Activated CD8-positive, alpha-beta memory T cell treated with anti-CD3 and anti-CD28 coated beads for 48 hours (primary cell): ENCODE data around the gene TBC1D26.
"Not testable (repeated sequence)": the region's sequence is repeated elsewhere in the genome, so short reads cannot be mapped to it uniquely, and the experiment has no call there.

Experiments used
- DNase-seq, 3 experiments: peaks; one replicate each; pipeline ENCODE4 v3.0.0-alpha.2; 2020; ENCODE audit warnings: low read depth in 2 of 3, low spot score in 2 of 3

Gene TBC1D26

DNA sequence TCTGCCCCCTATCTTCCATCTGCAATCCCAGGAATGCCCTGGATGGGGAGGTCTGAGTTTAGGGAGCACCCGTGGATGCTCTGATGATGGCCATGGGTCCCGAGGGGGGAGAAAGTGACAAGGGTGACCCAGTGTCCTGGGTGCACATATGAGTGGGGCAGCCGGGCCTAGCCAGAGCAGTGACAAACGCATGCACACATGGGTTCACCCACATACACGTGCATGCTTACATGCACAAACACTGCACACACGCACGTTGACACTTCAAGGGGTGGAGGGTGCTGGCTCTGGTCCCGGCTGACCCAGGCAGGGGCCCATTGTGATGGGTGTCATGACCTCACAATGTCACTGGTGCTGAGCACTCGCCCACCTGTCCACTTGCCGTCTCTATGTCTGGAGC is at the start of gene TBC1D26:
Gene TBC1D26, plus strand, starts transcription at position 384 of the 400 bp plus-strand sequence. CDS start 3,066 bp downstream, outside the sequence.
- not testable (repeated sequence) for DNase-seq

DNA sequence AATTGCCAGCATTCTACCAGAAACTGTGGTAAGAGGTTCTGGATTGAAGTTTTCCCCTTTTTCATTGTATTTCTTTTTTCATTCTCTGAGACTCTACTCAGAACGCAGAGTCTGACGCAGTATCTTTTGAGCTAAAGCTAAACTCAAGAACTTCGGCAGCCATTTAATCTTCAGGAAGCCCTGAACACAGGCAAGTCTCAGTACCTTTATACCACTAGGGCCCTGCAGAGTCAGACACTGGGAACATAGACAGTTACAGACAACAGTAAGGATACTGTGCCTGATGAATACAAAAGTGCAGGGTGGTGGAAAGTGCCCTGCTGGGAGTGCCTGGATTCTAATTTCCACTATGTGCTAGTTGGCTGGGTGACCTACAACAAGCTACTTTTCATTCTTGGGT is 48.9 kb upstream of the TBC1D26 start:
- DNase-seq = not testable (repeated sequence)

DNA sequence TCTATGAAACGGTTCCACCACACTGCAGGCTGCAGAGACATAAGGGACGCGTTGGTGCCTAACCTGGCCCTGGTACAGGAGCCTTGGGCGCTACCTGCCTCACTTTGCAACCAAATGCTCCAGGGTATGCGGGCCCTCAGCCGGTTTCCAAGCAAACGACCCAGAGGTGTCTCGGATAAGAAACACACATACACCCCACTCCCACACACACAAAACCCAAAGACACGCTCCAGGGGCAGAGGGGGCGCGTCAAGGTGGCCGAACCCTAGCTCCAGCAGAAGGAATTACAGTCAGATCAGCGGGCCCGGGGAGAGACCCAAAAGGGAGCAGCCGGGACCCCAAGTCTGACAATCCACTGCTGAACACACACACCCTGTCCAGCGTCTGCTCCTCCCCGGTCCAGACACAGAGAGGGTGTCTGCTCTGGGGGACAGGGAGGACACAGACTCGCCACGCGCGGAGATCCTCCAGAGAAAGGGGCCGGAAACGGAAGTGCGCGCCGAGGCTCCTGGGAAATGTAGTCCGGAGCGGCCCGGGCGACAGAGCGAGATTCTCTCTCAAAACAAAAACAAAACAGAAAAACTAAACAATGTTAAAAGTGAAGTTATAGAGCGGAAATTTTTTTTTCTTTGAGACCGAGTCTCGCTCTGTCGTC is 48.1 kb upstream of the TBC1D26 start, which contains the start of gene TRIM16:
Gene TRIM16, minus strand, starts transcription at position 488 of the 655 bp plus-strand sequence. CDS start 32,702 bp downstream, outside the sequence.
- DNase-seq = peak; percentile 49 to 68 (median 63)

GRCh38 chr17:15687494-15687893 is 44.6 kb upstream of the TBC1D26 start:
- not testable (repeated sequence) for DNase-seq

GRCh38 chr17:15698967-15699366 is 33.1 kb upstream of the TBC1D26 start:
- not testable (repeated sequence) for DNase-seq

DNA sequence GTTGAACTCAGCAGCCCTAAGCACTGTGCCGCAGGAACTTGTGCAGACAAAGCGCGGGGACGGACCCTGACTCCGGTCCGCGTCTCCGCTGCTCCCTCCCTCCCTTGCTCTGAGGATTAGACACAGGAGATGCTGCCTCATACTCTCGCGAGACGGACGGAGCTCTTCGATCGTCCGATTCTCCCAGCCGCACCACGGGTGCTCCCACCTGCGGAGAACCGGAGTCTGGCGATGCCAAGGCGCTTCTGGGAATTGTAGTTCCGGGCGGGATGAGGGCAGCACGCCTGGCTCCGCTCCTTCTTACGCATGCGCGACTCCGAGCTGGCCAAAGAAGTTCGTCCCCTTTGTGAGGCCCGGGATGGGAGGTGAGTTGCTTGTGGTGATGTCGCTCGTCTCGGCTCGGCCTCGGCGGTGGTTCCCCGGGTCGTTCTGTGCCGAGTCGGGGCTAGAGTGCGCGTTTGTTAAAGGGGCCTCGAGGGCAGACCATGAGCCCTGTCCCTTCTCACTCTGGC is 32.6 kb upstream of the TBC1D26 start, which contains the start of gene ZNF286A:
Gene ZNF286A, plus strand, starts transcription at position 340 of the 512 bp plus-strand sequence. CDS start 578 bp downstream, outside the sequence.
- DNase-seq = peak; percentile 67 to 95 (median 91)

DNA sequence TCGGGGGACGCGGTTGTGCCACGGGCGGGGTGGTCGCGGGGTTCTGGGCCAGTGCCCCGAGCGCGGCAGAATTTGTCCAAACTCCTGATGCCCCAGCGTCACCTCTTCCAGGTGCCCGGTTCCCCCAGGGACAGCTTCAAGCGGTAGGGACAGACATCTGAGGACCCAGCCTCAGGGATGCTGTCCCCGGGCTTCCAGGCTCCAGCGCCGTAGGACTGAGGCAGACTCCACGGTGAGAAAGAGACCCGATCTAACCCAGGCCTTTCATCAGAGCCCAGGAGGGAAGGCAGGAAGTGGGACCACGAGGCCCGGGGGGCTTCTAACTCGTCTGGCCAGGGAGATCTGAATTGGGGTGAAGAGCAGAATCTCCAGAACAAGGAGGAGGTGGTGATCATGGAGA is 32.1 kb upstream of the TBC1D26 start:
- DNase-seq = not testable (repeated sequence)

- not testable (repeated sequence) for DNase-seq
These were observed 27.8 kb upstream of the TBC1D26 start for GRCh38 chr17:15704239-15704638.

- DNase-seq = not testable (repeated sequence)
These were observed 27.3 kb upstream of the TBC1D26 start for GRCh38 chr17:15704813-15705212.

- not testable (repeated sequence) for DNase-seq
These were observed 23.2 kb upstream of the TBC1D26 start for GRCh38 chr17:15708879-15709278.

- not testable (repeated sequence) for DNase-seq
These were observed 15.2 kb upstream of the TBC1D26 start for GRCh38 chr17:15716601-15717563.

- DNase-seq = not testable (repeated sequence)
These were observed 1.5 kb upstream of the TBC1D26 start for GRCh38 chr17:15730535-15730934.

DNA sequence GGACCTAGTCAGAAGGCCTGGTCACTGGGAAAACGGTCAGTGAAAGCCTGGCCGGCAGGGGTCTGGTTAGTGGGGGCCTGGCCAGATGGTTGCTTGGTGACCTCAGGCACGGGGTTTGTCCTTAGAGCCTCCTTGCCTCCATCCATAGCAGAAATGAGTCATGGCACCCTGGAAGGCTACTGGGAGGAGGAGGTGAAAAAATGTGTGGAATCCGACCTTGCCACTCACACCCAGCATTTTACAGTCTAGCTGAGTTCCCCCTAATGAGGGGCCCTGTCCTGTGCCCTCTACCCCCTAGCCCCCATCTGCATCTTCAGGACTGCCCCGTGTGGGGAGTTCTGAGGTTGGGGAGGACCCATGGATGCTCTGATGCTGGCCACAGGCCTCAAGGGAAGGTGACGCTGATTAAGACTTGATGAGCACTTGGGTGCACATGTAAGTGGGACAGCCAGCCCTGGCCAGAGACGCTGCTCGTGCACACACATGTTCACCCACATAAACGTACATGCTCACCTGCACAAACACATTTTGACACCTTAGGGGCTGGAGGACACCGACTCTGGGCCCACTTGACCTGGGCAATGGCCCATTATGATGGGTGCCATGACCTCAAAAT is 1.2 kb downstream of the TBC1D26 start:
- DNase-seq = not testable (repeated sequence)

- DNase-seq = not testable (repeated sequence)
These were observed 4.5 kb downstream of the TBC1D26 start for GRCh38 chr17:15736578-15736977.

GRCh38 chr17:15738066-15738465 is 6.0 kb downstream of the TBC1D26 start:
- no peak for DNase-seq

DNA sequence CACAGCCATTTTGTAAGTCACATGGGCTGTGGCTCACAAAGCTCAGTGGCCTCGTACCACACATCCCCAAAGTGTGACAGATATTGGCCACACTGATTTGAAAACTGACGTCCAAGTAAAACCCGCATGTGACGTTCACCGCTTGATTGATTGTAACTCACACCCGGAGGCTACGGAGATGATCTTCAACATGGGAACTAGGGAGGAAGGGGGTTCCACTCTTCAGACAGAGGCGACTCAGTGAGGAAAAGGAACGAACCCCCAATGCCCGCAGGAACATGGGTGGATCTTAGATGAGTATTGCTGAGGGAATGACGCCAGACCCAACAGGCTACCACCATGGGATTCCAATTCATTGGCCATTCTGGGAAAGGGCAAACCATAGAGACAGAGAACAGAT is 7.2 kb downstream of the TBC1D26 start:
- DNase-seq = not testable (repeated sequence)

- not testable (repeated sequence) for DNase-seq
These were observed 8.0 kb downstream of the TBC1D26 start for GRCh38 chr17:15740041-15740440.

DNA sequence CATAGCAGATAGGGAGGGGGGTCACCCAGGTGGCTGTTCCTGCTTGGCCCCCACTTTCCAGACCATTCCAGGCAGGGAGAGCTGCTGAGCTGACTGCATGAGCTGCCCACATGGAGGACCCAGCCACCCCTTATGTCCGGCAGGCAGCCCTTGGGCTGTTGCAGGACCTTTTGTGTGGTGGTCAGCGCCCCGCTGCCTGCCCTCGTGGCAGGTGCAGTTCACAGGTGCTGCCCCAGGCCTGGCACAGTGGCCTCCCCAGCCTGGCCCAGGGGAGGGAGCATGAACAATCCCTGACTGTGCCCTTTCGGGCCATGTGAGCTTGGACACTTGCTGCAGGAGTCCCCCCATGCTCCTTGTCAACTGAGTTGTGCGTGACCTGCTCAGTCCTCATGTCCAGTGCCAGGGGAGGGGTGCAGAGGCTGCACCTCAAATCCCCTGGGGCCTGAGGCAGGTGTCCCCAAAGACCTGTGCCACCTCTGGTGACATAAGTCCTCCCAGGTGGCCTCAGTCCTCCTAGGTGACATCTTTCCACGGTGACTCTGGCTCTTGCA is 8.6 kb downstream of the TBC1D26 start:
- DNase-seq = no peak

DNA sequence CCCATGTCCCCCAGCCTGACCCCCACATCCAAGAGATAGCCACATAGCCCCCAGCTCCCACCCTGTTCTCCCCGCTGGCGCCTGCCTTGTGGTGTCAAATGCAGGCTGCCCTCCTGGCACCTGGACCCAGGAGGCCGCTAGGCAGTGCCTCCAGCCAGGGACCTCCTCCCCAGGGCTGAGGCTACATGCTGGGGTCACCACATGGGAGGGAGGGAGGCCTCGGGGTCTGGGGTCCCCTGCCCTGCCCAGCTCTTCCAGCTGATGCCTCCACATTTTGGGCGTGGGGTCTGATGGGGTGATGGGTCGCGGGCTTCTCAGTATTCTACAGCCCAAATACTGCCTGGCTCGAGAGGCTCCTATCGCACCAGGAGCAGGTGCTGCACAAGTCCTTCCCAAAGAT is 9.5 kb downstream of the TBC1D26 start:
- DNase-seq = no peak

DNA sequence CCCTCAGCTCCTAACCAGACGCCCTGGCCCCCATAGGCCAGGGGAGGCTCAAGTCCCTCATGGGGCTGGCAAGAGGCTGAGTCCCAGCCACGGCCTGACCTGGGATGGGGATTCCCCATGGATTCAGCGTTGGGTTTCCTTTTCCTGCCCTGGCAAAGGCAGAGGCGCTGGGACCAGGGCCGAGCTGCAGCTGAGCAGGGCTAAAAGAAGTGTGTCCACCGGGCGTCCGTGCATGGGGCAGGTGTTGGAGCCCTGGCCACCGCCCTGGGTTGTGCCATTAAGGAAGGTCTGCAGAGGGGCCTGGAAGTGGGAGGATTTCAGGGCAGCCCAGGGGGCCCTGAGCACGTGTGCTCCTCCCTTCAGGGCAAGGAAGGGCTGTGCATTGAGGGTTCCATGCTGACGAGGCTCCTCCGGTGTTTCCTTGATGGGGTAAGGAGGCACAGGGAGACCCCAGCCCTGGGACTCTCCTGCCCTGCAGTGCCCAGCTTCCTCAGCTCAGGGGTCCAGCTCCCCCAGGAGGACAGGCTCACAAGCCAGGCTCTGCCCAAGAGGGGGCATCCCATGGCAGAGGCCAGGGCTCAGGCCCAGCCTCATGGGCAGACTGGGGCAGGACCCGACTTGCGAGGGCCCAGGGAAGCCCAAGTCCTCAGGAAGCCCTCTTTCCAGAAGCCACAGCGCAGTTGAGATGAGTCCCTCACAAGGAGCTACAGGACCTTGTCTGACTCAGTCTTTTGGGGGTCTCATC is 10.1 kb downstream of the TBC1D26 start:
- no peak for DNase-seq
